Hepatocyte (in vitro differentiated cells): ENCODE data around the gene EVC2. TPM values are rescaled to one million over a fixed set of nuclear protein-coding genes. Genes with fewer than 3 reads are reported as not detected.

Source experiments
- DNase-seq: peaks from one replicate; pipeline ENCODE4 v3.0.0-alpha.2; 2016; ENCODE audit warnings: low spot score
- H2AFZ ChIP-seq: fragments of 200-600 bp; sonication (generic); 2 replicates; pipeline ENCODE4 v1.6.0; 2016; ENCODE audit warnings: antibody characterized with exemption, mild to moderate bottlenecking
- H3K27ac ChIP-seq: fragments of 200-600 bp; sonication (generic); 2 replicates; pipeline ENCODE4 v1.5.1; 2016; ENCODE audit warnings: mild to moderate bottlenecking
- H3K27me3 ChIP-seq: fragments of 200-600 bp; sonication (generic); 2 replicates; pipeline ENCODE4 v1.6.1; 2016
- H3K36me3 ChIP-seq: fragments of 200-600 bp; sonication (generic); replicated peaks from 2 replicates; pipeline ENCODE4 v1.5.1; 2016; ENCODE audit warnings: low read depth; ENCODE audit not compliant: insufficient read depth
- H3K4me1 ChIP-seq: fragments of 200-600 bp; sonication (generic); 2 replicates; pipeline ENCODE4 v1.5.1; 2016; ENCODE audit warnings: mild to moderate bottlenecking, moderate library complexity; ENCODE audit not compliant: insufficient read depth
- H3K4me2 ChIP-seq: fragments of 200-600 bp; sonication (generic); 2 replicates; pipeline ENCODE4 v1.6.0; 2016
- H3K4me3 ChIP-seq: fragments of 200-600 bp; sonication (generic); 2 replicates; pipeline ENCODE4 v1.5.1; 2016; ENCODE audit warnings: mild to moderate bottlenecking
- H3K79me2 ChIP-seq: fragments of 200-600 bp; sonication (generic); 2 replicates; pipeline ENCODE4 v1.6.0; 2017; ENCODE audit warnings: mild to moderate bottlenecking
- H3K9me2 ChIP-seq: fragments of 200-600 bp; sonication (generic); replicated peaks from 2 replicates; pipeline ENCODE4 v1.6.0; 2017; ENCODE audit warnings: mild to moderate bottlenecking; ENCODE audit not compliant: insufficient read depth
- H3K9me3 ChIP-seq: fragments of 200-600 bp; sonication (generic); 2 replicates; pipeline ENCODE4 v1.5.1; 2016; ENCODE audit warnings: low read depth, mild to moderate bottlenecking
- H4K20me1 ChIP-seq: fragments of 200-600 bp; sonication (generic); 2 replicates; pipeline ENCODE4 v1.6.0; 2016; ENCODE audit warnings: mild to moderate bottlenecking; ENCODE audit not compliant: insufficient read depth, poor library complexity, severe bottlenecking
- EZH2 ChIP-seq: fragments of 200-600 bp; sonication (generic); IDR thresholded peaks from 2 replicates; pipeline ENCODE4 v1.6.1; 2016; ENCODE audit warnings: antibody characterized with exemption, mild to moderate bottlenecking, borderline replicate concordance
- EZH2phosphoT487 ChIP-seq: fragments of 200-600 bp; sonication (generic); IDR thresholded peaks from one replicate; pipeline ENCODE4 v1.6.1; 2018; ENCODE audit warnings: antibody characterized with exemption, mild to moderate bottlenecking, low read depth, moderate library complexity; ENCODE audit not compliant: unreplicated experiment, severe bottlenecking
- WGBS: methylation state at CpG from one replicate; pipeline ENCODE4 v1.1.6; 2016; ENCODE audit warnings: low lambda C conversion rate; ENCODE audit errors: missing lambda C conversion rate; 5-methylcytosine and 5-hydroxymethylcytosine counted together
- polyA plus RNA-seq: library from polyadenylated mRNA; unstranded; fragments of >200 nt; fragmentation: Nextera tagmentation; extraction: Ambion mirVana; gene quantifications from 2 replicates; pipeline ENCODE4 v1.2.1, GENCODE V29; 2016
- total RNA-seq: library from RNA; depleted of rRNA; stranded (reverse); fragments of >200 nt; gene quantifications from 2 replicates; pipeline ENCODE4 v1.2.3, GENCODE V29; 2014
- TF ChIP-seq, protein P1 (sequence below): fragments of 200-600 bp; sonication (generic); IDR thresholded peaks from 2 replicates; pipeline ENCODE4 v1.5.1; 2016; ENCODE audit warnings: antibody characterized with exemption, mild to moderate bottlenecking; ENCODE audit not compliant: poor library complexity

The EVC2 gene
- total and polyA plus RNA-seq, 2 experiments from 2014 or later: 3.0 to 4.2 TPM

DNA sequence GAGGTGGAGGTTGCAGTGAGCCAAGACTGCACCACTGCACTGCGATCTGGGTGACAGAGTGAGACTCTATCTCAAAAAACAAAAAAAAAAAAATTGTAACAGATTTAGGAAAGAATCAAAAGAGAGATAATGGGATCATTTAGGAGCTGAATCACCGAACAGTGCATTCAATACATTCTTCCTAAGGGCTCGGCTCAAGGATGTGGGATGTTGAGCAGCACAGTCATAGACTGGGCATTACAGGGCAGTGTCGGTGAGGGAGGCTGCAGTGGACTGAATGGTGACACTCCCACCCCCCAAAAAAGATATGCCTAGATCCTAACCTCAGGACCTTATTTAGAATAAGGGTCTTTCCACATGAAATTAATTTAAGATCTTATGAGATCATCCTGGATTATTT lies 70.0 kb downstream of the EVC2 start:
- WGBS: 97% methylated on average over 4 of the region's 4 CpGs
- Histone ChIP-seq H3K79me2 (no peaks in the 10 kb centered on the region), H3K27ac (no peak overlapping the region), H3K4me2 (no peak overlapping the region), H3K4me1 (no peaks in the 10 kb centered on the region), H4K20me1 (no peaks in the 10 kb centered on the region), H3K9me2 (no peaks in the 10 kb centered on the region), H3K4me3 (no peak overlapping the region), H2AFZ (no peak overlapping the region), H3K27me3 (no peaks in the 10 kb centered on the region), H3K36me3 (no peaks in the 10 kb centered on the region), H3K9me3 (no peaks in the 10 kb centered on the region)
- no peak for TF ChIP-seq EZH2phosphoT487
- TF ChIP-seq, protein P1, sequence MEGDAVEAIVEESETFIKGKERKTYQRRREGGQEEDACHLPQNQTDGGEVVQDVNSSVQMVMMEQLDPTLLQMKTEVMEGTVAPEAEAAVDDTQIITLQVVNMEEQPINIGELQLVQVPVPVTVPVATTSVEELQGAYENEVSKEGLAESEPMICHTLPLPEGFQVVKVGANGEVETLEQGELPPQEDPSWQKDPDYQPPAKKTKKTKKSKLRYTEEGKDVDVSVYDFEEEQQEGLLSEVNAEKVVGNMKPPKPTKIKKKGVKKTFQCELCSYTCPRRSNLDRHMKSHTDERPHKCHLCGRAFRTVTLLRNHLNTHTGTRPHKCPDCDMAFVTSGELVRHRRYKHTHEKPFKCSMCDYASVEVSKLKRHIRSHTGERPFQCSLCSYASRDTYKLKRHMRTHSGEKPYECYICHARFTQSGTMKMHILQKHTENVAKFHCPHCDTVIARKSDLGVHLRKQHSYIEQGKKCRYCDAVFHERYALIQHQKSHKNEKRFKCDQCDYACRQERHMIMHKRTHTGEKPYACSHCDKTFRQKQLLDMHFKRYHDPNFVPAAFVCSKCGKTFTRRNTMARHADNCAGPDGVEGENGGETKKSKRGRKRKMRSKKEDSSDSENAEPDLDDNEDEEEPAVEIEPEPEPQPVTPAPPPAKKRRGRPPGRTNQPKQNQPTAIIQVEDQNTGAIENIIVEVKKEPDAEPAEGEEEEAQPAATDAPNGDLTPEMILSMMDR: no peak
- TF ChIP-seq EZH2: no peak
- DNase-seq: no peak

DNA sequence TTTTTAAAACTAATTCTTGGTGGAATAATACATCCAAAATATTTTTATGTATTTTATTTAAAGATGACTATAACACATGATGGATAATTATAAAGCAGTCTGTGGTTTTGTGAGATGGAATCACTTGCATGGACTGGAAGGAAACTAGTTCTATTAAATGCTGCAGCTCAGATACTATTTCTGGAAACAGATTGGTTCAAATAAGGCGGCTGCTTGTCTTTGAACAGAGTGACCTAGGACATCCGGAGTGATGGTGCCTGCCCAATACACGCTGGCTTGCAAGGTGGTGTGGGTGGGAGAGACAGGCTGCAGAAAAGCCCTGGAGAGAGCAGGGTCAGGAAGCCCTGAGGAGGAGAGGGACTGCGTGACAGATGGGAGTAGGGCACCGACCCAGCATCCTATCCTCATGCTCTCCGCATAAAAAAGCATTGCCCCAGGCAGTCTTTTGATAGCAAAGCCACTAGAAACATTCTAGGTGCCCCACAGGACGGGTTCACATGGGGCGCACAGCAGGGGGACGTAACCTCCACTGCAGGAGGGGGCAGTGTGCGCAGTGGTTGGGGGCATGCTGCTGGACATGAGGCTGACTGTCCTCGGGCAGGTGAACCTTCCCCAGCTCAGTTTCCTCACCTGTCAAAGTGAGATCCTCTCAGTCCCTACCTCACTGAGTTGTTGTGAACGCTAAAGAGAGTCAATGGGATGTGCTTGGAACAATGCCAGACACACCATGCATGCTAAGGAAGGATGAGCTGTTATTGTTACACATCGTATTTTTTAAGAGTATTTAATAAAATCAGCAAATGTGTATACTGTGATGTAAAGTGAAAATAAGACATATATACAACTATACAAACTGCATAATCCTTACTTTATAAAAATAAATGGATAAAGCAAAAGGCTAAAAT lies 71.3 kb downstream of the EVC2 start:
- Histone ChIP-seq H3K27me3 (no peaks in the 10 kb centered on the region), H4K20me1 (no peaks in the 10 kb centered on the region), H3K9me2 (no peaks in the 10 kb centered on the region), H3K27ac (no peak overlapping the region), H3K4me1 (no peaks in the 10 kb centered on the region), H2AFZ (no peak overlapping the region), H3K36me3 (no peaks in the 10 kb centered on the region), H3K79me2 (no peaks in the 10 kb centered on the region), H3K9me3 (no peaks in the 10 kb centered on the region), H3K4me3 (no peak overlapping the region), H3K4me2 (no peak overlapping the region)
- WGBS: 89% methylated on average over 13 of the region's 13 CpGs
- no peak for DNase-seq
- TF ChIP-seq EZH2phosphoT487: no peak
- TF ChIP-seq, protein P1: no peak
- TF ChIP-seq EZH2: no peak

DNA sequence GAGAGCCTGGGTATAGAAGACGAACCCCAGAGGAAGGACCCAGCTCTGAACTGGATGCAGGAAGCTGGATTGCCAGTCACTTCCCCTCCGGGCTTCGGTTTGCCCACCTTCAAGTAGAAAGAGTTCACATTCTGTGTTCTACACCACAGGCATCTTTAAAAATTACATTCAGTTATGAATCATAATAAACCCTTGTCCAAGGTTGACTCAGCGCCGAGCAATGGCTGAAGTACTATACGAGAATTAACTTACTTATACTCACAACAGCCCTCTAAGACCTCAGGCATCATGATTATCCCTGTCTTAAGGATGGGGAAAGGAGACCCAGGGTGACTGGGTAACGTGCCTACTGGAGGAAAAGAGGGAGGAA lies 72.5 kb downstream of the EVC2 start:
- H3K36me3 ChIP-seq: no peaks in the 10 kb centered on the region
- WGBS: 94% methylated on average over 7 of the region's 7 CpGs
- H2AFZ ChIP-seq: no peak overlapping the region
- no peaks in the 10 kb centered on the region for H3K4me1 ChIP-seq
- H3K9me2 ChIP-seq: no peaks in the 10 kb centered on the region
- no peaks in the 10 kb centered on the region for H3K9me3 ChIP-seq
- TF ChIP-seq EZH2phosphoT487: no peak
- TF ChIP-seq, protein P1: no peak
- no peak for TF ChIP-seq EZH2
- no peaks in the 10 kb centered on the region for H3K79me2 ChIP-seq
- no peak overlapping the region for H3K4me3 ChIP-seq
- H3K27ac ChIP-seq: no peak overlapping the region
- H4K20me1 ChIP-seq: no peaks in the 10 kb centered on the region
- H3K27me3 ChIP-seq: no peaks in the 10 kb centered on the region
- DNase-seq: no peak
- H3K4me2 ChIP-seq: no peak overlapping the region
